C4-2B (cell line): Measurements from ENCODE around the gene ARPIN.

Source experiments
- H3K27ac ChIP-seq: fragments of 450-650 bp; 2 replicates; pipeline ENCODE4 v1.5.1; 2017
- ZFX ChIP-seq: fragments of 450-650 bp; IDR thresholded peaks from 2 replicates; pipeline ENCODE4 v1.6.1; 2017
- TF ChIP-seq, protein P1 (sequence below): fragments of 450-650 bp; conservative IDR thresholded peaks from 2 replicates; pipeline ENCODE4 v1.5.1; 2017; ENCODE audit warnings: mild to moderate bottlenecking

Gene ARPIN

DNA sequence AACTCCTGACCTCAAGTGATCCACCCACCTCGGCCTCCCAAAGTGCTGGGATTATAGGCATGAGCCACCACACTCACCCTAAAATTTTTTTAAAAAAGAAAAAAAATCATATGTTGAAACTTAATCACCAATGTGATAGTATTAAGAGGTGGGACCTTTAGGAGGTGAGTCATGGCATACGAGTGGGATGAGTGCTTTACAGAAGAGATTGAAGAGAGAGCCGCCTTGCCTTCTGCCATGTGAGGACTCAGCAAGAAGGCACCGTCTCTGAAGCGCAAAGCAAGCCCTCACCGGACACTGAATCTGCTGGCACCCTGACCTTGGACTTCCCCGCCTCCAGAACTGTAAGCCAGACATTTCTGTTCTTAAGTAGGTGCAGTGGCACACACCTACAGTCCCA is 5.5 kb downstream of the ARPIN start:
- TF ChIP-seq, protein P1, sequence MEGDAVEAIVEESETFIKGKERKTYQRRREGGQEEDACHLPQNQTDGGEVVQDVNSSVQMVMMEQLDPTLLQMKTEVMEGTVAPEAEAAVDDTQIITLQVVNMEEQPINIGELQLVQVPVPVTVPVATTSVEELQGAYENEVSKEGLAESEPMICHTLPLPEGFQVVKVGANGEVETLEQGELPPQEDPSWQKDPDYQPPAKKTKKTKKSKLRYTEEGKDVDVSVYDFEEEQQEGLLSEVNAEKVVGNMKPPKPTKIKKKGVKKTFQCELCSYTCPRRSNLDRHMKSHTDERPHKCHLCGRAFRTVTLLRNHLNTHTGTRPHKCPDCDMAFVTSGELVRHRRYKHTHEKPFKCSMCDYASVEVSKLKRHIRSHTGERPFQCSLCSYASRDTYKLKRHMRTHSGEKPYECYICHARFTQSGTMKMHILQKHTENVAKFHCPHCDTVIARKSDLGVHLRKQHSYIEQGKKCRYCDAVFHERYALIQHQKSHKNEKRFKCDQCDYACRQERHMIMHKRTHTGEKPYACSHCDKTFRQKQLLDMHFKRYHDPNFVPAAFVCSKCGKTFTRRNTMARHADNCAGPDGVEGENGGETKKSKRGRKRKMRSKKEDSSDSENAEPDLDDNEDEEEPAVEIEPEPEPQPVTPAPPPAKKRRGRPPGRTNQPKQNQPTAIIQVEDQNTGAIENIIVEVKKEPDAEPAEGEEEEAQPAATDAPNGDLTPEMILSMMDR: no peak
- TF ChIP-seq ZFX: no peak
- H3K27ac ChIP-seq: no peak overlapping the region

DNA sequence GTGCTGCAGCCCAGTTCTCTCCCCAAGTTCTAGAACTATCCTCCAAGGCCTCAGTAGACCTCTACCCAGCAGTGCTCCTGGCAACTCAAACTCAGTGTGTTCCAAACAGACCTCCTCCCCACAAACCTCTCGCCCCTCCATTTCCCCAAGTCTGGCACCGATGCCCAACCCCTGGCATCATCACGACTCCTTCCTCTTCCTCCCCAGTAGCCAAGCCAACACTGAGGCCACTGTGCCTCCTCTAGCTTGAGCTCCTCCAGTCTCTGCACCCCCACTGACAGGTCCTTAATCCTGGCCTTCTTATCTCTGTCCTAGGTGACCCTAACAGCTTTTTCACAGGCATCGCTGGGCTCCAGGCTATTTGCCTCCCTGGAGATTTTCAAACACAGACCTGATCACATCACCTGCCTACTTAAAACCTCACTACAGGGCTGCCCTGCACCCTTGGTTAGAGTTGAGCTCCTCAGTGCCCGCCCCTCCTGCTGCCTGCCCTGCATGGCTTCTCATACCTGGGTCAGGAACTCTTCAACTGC is 6.8 kb downstream of the ARPIN start:
- H3K27ac ChIP-seq: no peak overlapping the region

DNA sequence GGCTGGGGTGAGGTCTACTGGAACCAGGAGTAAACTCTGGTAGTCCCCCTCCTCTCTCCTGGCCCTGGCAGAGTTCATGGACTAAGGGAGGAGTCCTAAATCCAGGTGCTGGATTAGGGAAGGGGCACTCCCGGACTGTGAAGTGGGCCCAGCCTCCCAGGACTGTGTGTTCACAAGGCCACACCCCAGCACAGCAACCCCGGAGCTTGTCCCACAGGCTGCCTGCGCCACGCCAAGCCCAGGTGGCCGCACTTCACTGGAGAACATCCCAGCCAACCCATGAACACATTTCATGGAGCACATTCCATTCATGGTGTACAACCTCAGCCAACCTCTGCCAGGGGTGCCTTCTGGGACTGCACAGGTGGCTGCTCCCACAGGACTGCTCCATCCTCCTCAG is 8.2 kb downstream of the ARPIN start:
- TF ChIP-seq, protein P1: no peak
- no peak for TF ChIP-seq ZFX
- H3K27ac ChIP-seq: no peak overlapping the region

More for the DNA sequence above, 6.8 kb downstream of the ARPIN start:
- TF ChIP-seq, protein P1: no peak
- no peak for TF ChIP-seq ZFX

DNA sequence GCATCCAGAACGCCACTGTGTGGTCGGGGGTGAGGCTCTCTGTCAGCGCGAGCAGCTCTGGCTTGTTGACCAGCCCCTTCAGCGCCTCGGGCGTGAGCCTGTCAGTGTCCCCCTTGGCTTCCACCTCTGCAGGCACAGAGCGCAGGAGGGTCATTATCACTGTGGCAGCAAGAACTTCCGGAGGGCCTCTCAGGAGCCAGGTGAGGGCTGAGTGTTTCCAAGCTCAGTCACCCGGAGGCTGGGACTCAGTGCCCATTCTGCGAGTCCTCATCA is 9.0 kb downstream of the ARPIN start:
- H3K27ac ChIP-seq: no peak overlapping the region
- no peak for TF ChIP-seq ZFX
- TF ChIP-seq, protein P1: no peak

DNA sequence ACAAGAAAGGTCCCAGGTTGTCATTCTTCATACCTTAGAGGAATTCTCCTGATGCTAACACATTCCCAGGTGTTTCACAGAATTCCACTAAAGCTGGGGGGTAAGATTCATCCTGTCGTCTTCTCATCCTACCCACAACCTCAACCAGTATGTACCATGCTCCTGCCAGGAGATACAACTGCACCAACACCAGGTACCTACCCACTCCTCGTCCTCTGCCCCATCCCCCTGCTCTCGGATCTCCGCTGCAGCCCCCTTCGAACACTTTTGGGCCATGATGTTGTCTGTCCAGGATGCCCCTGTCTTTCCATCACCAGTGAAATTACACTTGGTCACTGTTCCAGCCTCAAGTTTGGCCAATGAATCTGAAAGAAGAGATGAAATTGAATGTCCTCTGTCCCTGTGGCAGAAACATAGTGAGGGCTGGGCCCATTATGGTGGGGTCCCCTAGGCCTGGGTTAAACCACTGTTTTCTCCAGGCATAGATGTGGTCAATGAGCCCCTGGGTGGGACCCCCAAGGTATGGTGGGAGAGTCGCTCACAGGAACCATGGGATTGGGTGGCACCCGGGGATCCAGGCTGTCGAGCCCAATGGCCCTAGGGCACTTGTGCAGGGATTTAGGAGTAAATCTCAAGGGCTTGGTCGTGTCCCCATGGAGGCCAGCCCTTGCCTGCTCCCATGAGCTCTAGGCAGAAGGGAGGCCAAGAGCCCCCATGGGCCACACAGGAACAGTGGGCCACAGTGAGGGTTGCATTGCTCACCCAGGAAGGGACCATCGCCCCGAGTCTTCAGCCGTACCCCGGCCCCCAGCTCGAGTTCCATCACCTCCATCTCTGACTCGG is 9.5 kb downstream of the ARPIN start:
- no peak overlapping the region for H3K27ac ChIP-seq
- TF ChIP-seq, protein P1: no peak
- TF ChIP-seq ZFX: no peak

DNA sequence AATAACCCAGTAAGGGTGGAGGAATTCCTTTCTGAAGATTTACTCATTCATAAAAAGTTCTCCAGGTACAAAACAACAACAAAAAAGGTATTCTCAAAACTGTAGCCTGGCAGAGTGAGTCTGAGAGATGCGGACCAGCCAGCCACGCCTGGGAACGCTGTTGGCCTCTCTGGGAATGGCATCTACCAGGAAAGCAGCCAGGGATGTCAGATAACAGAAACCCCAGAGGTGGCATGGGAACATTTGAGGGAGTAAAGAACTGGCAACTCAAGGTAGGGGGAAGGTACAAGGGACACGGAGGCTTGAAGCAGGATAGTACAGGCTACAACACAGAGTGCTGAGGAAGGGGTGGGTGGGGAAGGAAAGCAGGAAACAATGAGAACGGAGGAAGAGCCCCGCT is 11.9 kb downstream of the ARPIN start:
- no peak overlapping the region for H3K27ac ChIP-seq

DNA sequence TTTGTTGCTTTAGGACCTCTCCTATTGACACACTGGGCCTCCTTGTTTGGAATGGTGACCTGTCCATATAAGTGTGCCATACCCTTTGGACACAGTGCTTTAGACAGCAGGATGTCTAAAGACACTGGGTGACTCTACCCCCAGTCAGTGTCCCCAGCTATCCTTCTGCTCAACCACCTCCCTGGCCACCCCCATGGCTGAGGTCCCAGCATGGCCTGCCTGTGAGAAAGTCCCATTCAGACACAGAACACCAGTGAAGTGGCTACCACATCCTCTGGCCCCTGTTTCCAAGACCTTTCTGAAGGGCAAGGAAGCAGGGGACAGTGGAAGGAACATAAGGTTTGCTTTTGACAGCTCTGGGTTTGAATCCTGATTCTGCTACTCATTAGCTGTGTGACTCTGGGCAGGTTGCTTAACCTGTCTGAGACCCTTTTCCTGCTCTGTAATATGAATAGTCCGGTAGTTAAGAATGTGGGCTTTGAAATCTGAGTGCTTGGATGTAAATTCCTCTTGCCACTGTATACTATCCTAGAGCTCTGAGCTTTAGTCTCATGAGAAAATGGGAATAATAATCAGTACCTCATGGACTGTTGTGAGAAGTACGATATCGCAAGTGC is 12.7 kb downstream of the ARPIN start:
- H3K27ac ChIP-seq: no peak overlapping the region
- TF ChIP-seq ZFX: no peak
- TF ChIP-seq, protein P1: no peak

More for the DNA sequence above, 11.9 kb downstream of the ARPIN start:
- no peak for TF ChIP-seq ZFX
- TF ChIP-seq, protein P1: no peak
